GM12873 (cell line): ENCODE results near the gene SLC44A5.

ENCODE experiments used
- CTCF ChIP-seq: IDR thresholded peaks from 2 replicates; pipeline ENCODE4 v1.5.1; 2012; ENCODE audit warnings: low read depth, mild to moderate bottlenecking, moderate library complexity, low read length, control low read depth; ENCODE audit not compliant: insufficient read depth; ENCODE audit errors: missing control alignments

Gene SLC44A5

GRCh38 chr1:75487399-75487798 lies 123.5 kb downstream of the SLC44A5 start:
- no peak for TF ChIP-seq CTCF

DNA sequence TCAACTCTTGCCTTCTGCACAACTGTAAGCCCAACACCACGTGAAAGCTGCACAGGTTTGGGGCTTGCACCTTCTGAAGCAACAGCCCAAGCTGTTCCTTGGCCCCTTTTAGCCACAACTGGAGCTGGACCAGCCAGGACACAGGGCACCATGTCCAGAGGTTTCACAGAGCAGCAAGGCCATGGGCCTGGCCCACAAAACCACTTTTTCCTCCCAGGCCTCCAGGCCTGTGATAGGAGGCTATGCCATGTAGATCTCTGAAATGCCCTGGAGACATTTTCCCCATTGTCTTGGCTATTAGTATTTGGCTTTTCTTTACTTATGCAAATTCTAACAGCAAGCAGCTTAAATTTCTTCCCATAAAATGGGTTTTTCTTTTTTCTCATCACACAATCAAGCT lies 126.1 kb downstream of the SLC44A5 start:
- TF ChIP-seq CTCF = no peak

GRCh38 chr1:75482951-75483350 lies 128.0 kb downstream of the SLC44A5 start:
- no peak for TF ChIP-seq CTCF

- no peak for TF ChIP-seq CTCF
Observed at GRCh38 chr1:75475696-75476095, 135.2 kb downstream of the SLC44A5 start.

- no peak for TF ChIP-seq CTCF
Observed at GRCh38 chr1:75472971-75473603, 137.8 kb downstream of the SLC44A5 start.

- no peak for TF ChIP-seq CTCF
Observed at GRCh38 chr1:75472089-75472970, 138.6 kb downstream of the SLC44A5 start.

- no peak for TF ChIP-seq CTCF
Observed at GRCh38 chr1:75471252-75471651, 139.7 kb downstream of the SLC44A5 start.
